ENCODE data around the gene SCNN1A.

SCNN1A gene

DNA sequence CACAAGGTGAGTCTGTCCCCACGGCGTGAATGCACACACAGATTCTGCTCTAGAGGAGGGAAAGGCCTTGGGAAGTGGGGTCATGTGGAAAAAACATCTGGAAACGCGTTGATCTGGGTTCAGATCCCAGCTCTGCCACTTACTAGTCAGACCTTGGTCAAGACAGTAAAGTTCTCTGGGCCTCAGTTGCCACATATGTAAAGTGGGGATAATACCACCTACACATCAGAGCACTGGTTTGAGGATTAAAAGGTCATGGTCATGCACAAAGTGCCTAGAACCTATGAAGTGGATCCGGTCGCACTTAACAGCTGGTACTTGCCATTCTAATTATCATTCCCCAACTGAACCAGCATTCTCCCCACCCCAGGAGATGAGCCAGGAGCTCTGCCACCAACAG, 60.2 kb downstream of the SCNN1A start:
- H3K4me2 ChIP-seq (ENCODE audit: low read length): no peak overlapping the region
- no peaks in the 10 kb centered on the region for H3K9me2 ChIP-seq (ENCODE audit: low read depth, low read length)
- H3K36me3 ChIP-seq (ENCODE audit: insufficient read depth, low read length): no peaks in the 10 kb centered on the region
- no peak overlapping the region for H3K9ac ChIP-seq (ENCODE audit: low read length)
- no peak overlapping the region for H3K27ac ChIP-seq (ENCODE audit: low read depth, low read length, poor library complexity, severe bottlenecking)
- H3K4me3 ChIP-seq (ENCODE audit: low read depth, low read length, poor library complexity, severe bottlenecking): no peak overlapping the region
- H2AFZ ChIP-seq (ENCODE audit: low read length): no peak overlapping the region
- no peaks in the 10 kb centered on the region for H3K79me2 ChIP-seq (ENCODE audit: insufficient read depth, low read length)
- no peak for TF ChIP-seq EZH2 (IDR thresholded peaks at IDR 0.05; ENCODE audit: borderline replicate concordance, low read length)
- TF ChIP-seq, protein P1, sequence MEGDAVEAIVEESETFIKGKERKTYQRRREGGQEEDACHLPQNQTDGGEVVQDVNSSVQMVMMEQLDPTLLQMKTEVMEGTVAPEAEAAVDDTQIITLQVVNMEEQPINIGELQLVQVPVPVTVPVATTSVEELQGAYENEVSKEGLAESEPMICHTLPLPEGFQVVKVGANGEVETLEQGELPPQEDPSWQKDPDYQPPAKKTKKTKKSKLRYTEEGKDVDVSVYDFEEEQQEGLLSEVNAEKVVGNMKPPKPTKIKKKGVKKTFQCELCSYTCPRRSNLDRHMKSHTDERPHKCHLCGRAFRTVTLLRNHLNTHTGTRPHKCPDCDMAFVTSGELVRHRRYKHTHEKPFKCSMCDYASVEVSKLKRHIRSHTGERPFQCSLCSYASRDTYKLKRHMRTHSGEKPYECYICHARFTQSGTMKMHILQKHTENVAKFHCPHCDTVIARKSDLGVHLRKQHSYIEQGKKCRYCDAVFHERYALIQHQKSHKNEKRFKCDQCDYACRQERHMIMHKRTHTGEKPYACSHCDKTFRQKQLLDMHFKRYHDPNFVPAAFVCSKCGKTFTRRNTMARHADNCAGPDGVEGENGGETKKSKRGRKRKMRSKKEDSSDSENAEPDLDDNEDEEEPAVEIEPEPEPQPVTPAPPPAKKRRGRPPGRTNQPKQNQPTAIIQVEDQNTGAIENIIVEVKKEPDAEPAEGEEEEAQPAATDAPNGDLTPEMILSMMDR (IDR thresholded peaks at IDR 0.05; ENCODE audit: low read length): no peak
- no peaks in the 10 kb centered on the region for H4K20me1 ChIP-seq (ENCODE audit: insufficient read depth, low read length)
- no peaks in the 10 kb centered on the region for H3K4me1 ChIP-seq (ENCODE audit: insufficient read depth, low read length, severe bottlenecking)
- H3K27me3 ChIP-seq (ENCODE audit: insufficient read depth, low read length): peaks cover 27% of the 10 kb centered on the region; the same call in 1 of the 2 replicates
- H3K9me3 ChIP-seq (ENCODE audit: low read length): no peaks in the 10 kb centered on the region
- H3F3A ChIP-seq (ENCODE audit: insufficient read depth, low read length): no peaks in the 10 kb centered on the region

GRCh38 chr12:6314776-6315175, 60.6 kb downstream of the SCNN1A start:
- H3K4me1 ChIP-seq (ENCODE audit: insufficient read depth, low read length, severe bottlenecking): no peaks in the 10 kb centered on the region
- H3K9me2 ChIP-seq (ENCODE audit: low read depth, low read length): no peaks in the 10 kb centered on the region
- H4K20me1 ChIP-seq (ENCODE audit: insufficient read depth, low read length): no peaks in the 10 kb centered on the region
- H3K36me3 ChIP-seq (ENCODE audit: insufficient read depth, low read length): no peaks in the 10 kb centered on the region
- no peak overlapping the region for H2AFZ ChIP-seq (ENCODE audit: low read length)
- no peaks in the 10 kb centered on the region for H3K9me3 ChIP-seq (ENCODE audit: low read length)
- H3K27me3 ChIP-seq (ENCODE audit: insufficient read depth, low read length): peaks cover 27% of the 10 kb centered on the region; the same call in 1 of the 2 replicates
- TF ChIP-seq, protein P1 (IDR thresholded peaks at IDR 0.05; ENCODE audit: low read length): no peak
- no peak for TF ChIP-seq EZH2 (IDR thresholded peaks at IDR 0.05; ENCODE audit: borderline replicate concordance, low read length)
- H3K4me3 ChIP-seq (ENCODE audit: low read depth, low read length, poor library complexity, severe bottlenecking): no peak overlapping the region
- no peak overlapping the region for H3K9ac ChIP-seq (ENCODE audit: low read length)
- H3F3A ChIP-seq (ENCODE audit: insufficient read depth, low read length): no peaks in the 10 kb centered on the region
- no peak overlapping the region for H3K4me2 ChIP-seq (ENCODE audit: low read length)
- no peak overlapping the region for H3K27ac ChIP-seq (ENCODE audit: low read depth, low read length, poor library complexity, severe bottlenecking)
- H3K79me2 ChIP-seq (ENCODE audit: insufficient read depth, low read length): no peaks in the 10 kb centered on the region

DNA sequence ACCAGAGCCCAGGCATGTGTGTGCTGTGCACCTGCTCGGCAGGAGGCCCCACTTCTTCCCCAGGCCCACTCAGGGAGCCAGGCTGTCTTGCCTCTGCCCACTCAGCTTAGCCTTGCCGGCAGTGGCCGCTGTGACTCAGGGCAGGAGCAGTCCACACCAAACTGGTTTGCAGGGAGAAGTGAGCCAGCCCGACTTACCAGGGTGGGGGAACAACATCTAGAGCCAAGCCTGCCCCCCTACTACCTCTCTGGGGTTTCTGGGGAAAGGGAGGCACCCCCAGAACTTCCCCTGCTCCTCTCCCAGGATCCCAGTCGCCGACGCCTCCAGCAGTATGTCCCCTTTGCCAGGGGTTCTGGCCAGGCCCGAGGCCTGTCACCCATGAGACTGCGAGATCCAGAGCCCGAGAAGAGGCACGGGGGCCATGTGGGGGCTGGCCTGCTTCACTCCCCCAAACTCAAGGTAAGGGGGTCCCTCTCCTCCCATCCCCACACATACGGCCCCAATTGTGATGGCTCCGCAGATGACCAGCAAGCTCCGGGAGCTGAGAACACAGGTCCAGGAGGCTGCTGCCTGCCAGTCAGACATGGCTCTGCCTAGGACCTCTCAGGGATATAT, 61.9 kb downstream of the SCNN1A start:
- Histone ChIP-seq H3K9me2 (ENCODE audit: low read depth, low read length) (no peaks in the 10 kb centered on the region), H3K4me3 (ENCODE audit: low read depth, low read length, poor library complexity, severe bottlenecking) (no peak overlapping the region), H3K4me1 (ENCODE audit: insufficient read depth, low read length, severe bottlenecking) (no peaks in the 10 kb centered on the region), H3K9ac (ENCODE audit: low read length) (no peak overlapping the region), H3K27me3 (ENCODE audit: insufficient read depth, low read length) (peaks cover 23% of the 10 kb centered on the region; the same call in 1 of the 2 replicates), H3K9me3 (ENCODE audit: low read length) (no peaks in the 10 kb centered on the region), H4K20me1 (ENCODE audit: insufficient read depth, low read length) (no peaks in the 10 kb centered on the region), H3K79me2 (ENCODE audit: insufficient read depth, low read length) (no peaks in the 10 kb centered on the region), H3K36me3 (ENCODE audit: insufficient read depth, low read length) (no peaks in the 10 kb centered on the region), H3K27ac (ENCODE audit: low read depth, low read length, poor library complexity, severe bottlenecking) (no peak overlapping the region), H2AFZ (ENCODE audit: low read length) (no peak overlapping the region), H3F3A (ENCODE audit: insufficient read depth, low read length) (no peaks in the 10 kb centered on the region), H3K4me2 (ENCODE audit: low read length) (no peak overlapping the region)
- no peak for TF ChIP-seq EZH2 (IDR thresholded peaks at IDR 0.05; ENCODE audit: borderline replicate concordance, low read length)
- TF ChIP-seq, protein P1 (IDR thresholded peaks at IDR 0.05; ENCODE audit: low read length): no peak

Measured in OCI-LY1 (cell line).